Stimulated activated CD8-positive, alpha-beta memory T cell treated with anti-CD3 and anti-CD28 coated beads, Interleukin-12 subunit alpha, Interleukin-12 subunit beta, amount 100 ng/mL, for 1 hour (primary cell): Measurements from ENCODE around the gene FMO3.

ENCODE experiments used
- DNase-seq: peaks from one replicate; pipeline ENCODE4 v3.0.0-alpha.2; 2020; ENCODE audit warnings: low read depth

FMO3 gene

DNA sequence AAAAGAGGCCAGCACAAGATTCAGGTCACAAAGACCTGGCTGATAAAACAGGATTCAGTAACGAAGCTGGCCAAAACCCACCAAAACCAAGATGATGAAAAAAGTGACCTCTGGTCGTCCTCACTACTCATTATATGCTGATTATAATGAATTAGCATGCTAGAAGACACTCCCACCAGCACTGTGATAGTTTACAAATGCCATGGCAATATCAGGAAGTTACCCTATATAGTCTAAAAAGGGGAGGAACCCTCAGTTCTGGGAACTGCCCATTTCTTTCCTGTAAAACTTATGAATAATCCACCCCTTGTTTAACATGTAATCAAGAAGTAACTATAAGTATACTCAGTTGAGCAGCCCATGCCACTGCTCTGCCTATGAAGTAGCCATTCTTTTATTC, 68.4 kb downstream of the FMO3 start:
- DNase-seq, result no peak

DNA sequence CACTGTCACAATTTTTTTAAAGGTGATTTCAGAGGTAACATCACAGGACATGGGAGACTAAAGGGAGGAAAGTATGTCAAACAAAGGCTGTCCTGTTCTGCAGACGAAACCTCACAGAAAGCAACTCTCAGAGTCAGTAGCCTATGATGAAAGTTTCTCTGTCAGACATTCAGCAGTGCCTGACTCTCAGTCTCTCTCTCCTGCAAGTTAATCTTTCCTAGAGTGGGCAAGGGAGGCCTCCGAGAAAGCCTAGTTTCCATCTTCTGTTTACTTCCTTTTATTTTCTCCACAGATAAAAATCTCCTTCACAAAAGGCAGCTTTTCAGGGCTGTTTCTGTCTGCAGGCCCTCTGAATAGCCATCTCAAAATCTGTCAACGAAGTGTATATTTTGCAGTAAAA, 69.5 kb downstream of the FMO3 start:
- DNase-seq, result no peak

DNA sequence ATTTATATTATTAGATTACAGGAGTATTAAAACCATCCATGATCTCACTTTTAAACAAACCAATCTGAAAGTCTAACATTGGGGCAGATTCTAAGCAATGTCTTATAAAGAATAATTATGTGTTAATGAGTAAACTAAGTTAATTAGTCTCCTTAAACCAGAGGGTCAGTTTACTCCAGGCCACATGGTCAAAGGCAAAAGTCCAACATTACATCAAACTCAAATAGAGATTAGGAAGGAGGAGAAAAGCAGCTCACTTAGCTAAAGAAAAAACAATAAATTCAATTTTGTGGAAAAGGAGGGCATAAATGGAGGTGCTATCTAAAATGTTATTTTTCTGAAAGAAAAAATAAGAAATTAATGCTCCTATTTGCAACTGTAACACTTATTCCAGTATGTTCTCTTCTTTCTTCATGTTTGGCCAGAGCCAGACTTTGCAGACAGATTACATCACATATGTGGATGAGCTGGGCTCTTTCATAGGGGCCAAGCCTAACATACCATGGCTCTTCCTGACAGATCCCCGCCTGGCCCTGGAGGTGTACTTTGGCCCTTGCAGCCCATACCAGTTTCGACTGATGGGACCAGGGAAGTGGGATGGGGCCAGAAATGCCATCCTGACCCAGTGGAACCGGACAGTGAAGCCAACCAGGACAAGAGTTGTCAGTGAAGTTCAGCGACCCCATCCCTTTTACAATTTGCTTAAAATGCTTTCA, 70.1 kb downstream of the FMO3 start:
- DNase-seq, result no peak

DNA sequence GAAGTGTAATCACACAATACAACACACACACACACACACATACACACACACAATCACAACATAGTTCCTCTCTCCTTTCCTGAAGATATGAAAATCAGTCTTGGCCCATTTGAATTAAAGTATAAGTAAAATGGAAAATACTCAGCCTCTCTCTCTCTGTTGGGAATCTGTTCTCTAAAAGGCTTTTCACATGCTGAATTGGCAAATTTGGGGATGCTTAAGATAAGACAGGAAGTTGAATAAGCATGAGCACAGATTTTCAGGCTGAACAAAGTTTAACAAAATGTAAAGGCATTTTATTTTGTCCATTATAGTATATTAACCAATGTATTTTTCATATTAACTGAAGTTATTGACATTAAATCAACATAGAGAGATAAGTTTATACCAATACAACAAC, 70.7 kb downstream of the FMO3 start:
- DNase-seq, result no peak

DNA sequence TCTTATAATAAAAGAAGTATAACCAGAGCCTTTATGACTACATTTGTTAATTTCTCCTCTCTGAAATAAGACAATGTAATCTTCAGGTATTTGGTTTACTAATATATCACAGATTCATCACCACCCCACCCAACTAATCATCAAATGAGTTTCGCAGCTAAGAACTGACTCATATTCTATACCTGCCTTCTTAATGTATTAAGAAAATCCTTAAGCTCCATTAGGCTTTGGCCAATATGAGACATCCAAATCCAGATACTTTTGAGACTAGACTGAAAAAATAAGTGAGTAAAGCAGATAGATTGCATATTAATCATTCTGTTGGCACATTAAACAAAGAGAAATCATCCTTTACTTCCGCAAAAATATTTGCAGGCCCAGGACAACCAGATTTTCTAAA, 75.7 kb downstream of the FMO3 start:
- DNase-seq, result no peak
